GM12878 (cell line): ENCODE measurements around the gene TAX1BP1. TPM values are rescaled to one million over a fixed set of nuclear protein-coding genes. Genes with fewer than 3 reads are reported as not detected.

Source experiments
- ATAC-seq: fragments of 200-7000 bp; cut with Tn5 transposase; 3 replicates; pipeline ENCODE4 v1.9.1; 2020; ENCODE audit warnings: mild to moderate bottlenecking, moderate library complexity
- BruUV-seq: library from RNA; stranded (reverse); fragments of 400-500 nt; replicated peaks from 2 replicates; lab custom pipeline; 2021; lab: Mats Ljungman, UMichigan
- CTCF ChIA-PET: fragments of 300-600 bp; sonication (Branson Sonifier 250); formaldehyde crosslinking; extraction: SDS; loops from one replicate; lab custom pipeline; 2021; ENCODE audit warnings: inconsistent platforms; lab: Yijun Ruan, JAX
- POLR2A ChIA-PET: fragments of 350-600 bp; formaldehyde crosslinking; extraction: SDS; loops from one replicate; lab custom pipeline; 2021; ENCODE audit warnings: inconsistent platforms; lab: Charles Lee
- RAD21 ChIA-PET: fragments of 300-600 bp; sonication (Branson Sonifier 250); formaldehyde crosslinking; loops from one replicate; lab custom pipeline; 2023; ENCODE audit warnings: antibody characterized with exemption; ENCODE audit not compliant: unreplicated experiment; lab: Charles Lee
- SMC1A ChIA-PET: fragments of 300-600 bp; sonication (Branson Sonifier 250); formaldehyde crosslinking; loops from one replicate; lab custom pipeline; 2023; ENCODE audit not compliant: unreplicated experiment, uncharacterized antibody; lab: Charles Lee
- DNase-seq: peaks from one replicate; pipeline ENCODE4 v3.0.0-alpha.2; 2011; ENCODE audit warnings: low read depth, low spot score
- FAIRE-seq: peaks from 3 replicates; lab custom pipeline; 2011; peaks lifted over from hg19 to GRCh38; lab: Jason Lieb, UNC
- H2AFZ ChIP-seq: 2 replicates; pipeline ENCODE4 v1.6.0; 2011; ENCODE audit warnings: low read depth, low read length, control low read depth; ENCODE audit not compliant: control insufficient read depth
- H3K27ac ChIP-seq: 2 replicates; pipeline ENCODE4 v1.5.1; 2011; ENCODE audit warnings: control low read depth; ENCODE audit not compliant: control insufficient read depth, insufficient read depth
- H3K27me3 ChIP-seq, 2 experiments: replicated peaks in 1 of 2; 2 replicates each; pipeline versions ENCODE4 v1.6.0 to v1.6.1; 2011; ENCODE audit warnings: low read length in 1 of 2; ENCODE audit not compliant: control insufficient read depth in 2 of 2, insufficient read depth in 2 of 2
- H3K36me3 ChIP-seq, 2 experiments: 2 replicates each; pipeline ENCODE4 v1.5.1; 2011; ENCODE audit warnings: low read length in 1 of 2; ENCODE audit not compliant: control insufficient read depth in 2 of 2, insufficient read depth in 2 of 2
- H3K4me1 ChIP-seq: 2 replicates; pipeline ENCODE4 v1.6.1; 2011; ENCODE audit warnings: mild to moderate bottlenecking, low read length, moderate library complexity, mixed read lengths; ENCODE audit not compliant: control insufficient read depth, insufficient read depth
- H3K4me2 ChIP-seq: 2 replicates; pipeline ENCODE4 v1.6.0; 2011; ENCODE audit warnings: control low read depth; ENCODE audit not compliant: control insufficient read depth, insufficient read depth
- H3K4me3 ChIP-seq: fragments of 200-600 bp; sonication (generic); 2 replicates; pipeline ENCODE4 v1.5.1; 2016
- H3K79me2 ChIP-seq: 2 replicates; pipeline ENCODE4 v1.6.0; 2011; ENCODE audit warnings: low read length; ENCODE audit not compliant: control insufficient read depth, insufficient read depth
- H3K9ac ChIP-seq: 2 replicates; pipeline ENCODE4 v1.8.0; 2011; ENCODE audit warnings: low read length, control low read depth, mixed read lengths; ENCODE audit not compliant: control insufficient read depth, insufficient read depth
- H3K9me3 ChIP-seq: replicated peaks from 3 replicates; pipeline ENCODE4 v1.5.1; 2011; ENCODE audit warnings: mild to moderate bottlenecking, low read length; ENCODE audit not compliant: control insufficient read depth, insufficient read depth
- H4K20me1 ChIP-seq: 2 replicates; pipeline ENCODE4 v1.6.0; 2011; ENCODE audit not compliant: control insufficient read depth, insufficient read depth
- CHD1 ChIP-seq: IDR thresholded peaks from 2 replicates; pipeline ENCODE4 v1.6.1; 2012; ENCODE audit warnings: low read depth, low read length, improper control_type of control experiment
- CHD2 ChIP-seq: IDR thresholded peaks from 2 replicates; pipeline ENCODE4 v1.6.1; 2011; ENCODE audit warnings: low read depth, low read length, improper control_type of control experiment, borderline replicate concordance
- HDGF ChIP-seq: fragments of 450-650 bp; IDR thresholded peaks from 2 replicates; pipeline ENCODE4 v1.6.1; 2016; ENCODE audit warnings: antibody characterized with exemption
- JUNB ChIP-seq: IDR thresholded peaks from 2 replicates; pipeline ENCODE4 v1.6.1; 2016; ENCODE audit warnings: antibody characterized with exemption, mild to moderate bottlenecking
- NFIC ChIP-seq: IDR thresholded peaks from 2 replicates; pipeline ENCODE4 v1.6.1; 2012; ENCODE audit warnings: low read depth, mild to moderate bottlenecking, inconsistent platforms, low read length, moderate library complexity
- NR2C1 ChIP-seq: fragments of 450-650 bp; IDR thresholded peaks from 2 replicates; pipeline ENCODE4 v1.6.1; 2017; ENCODE audit warnings: antibody characterized with exemption, mild to moderate bottlenecking, moderate library complexity
- PAX8 ChIP-seq: fragments of 450-650 bp; IDR thresholded peaks from 2 replicates; pipeline ENCODE4 v1.6.1; 2017; ENCODE audit warnings: mild to moderate bottlenecking, moderate library complexity
- POLR2AphosphoS2 ChIP-seq: IDR thresholded peaks from 2 replicates; pipeline ENCODE4 v1.6.1; 2011; ENCODE audit warnings: low read depth, mild to moderate bottlenecking, low read length, improper control_type of control experiment, moderate library complexity
- TAF1 ChIP-seq: IDR thresholded peaks from 2 replicates; pipeline ENCODE4 v1.6.1; 2011; ENCODE audit warnings: mild to moderate bottlenecking, low read depth, low read length, borderline replicate concordance
- WGBS: methylation state at CpG from one replicate; pipeline ENCODE4 v1.1.6; 2016; ENCODE audit warnings: low lambda C conversion rate; ENCODE audit not compliant: insufficient replicate concordance, insufficient coverage; ENCODE audit errors: missing lambda C conversion rate; 5-methylcytosine and 5-hydroxymethylcytosine counted together
- in situ Hi-C: fragments of 300-500 bp; cut with MboI; formaldehyde crosslinking; loops from 9 replicates; pipeline ENCODE4 v1.14.3; 2018; ENCODE audit warnings: mixed read lengths
- intact Hi-C: fragments of 100-400 bp; cut with micrococcal nuclease; formaldehyde crosslinking; loops from one replicate; pipeline ENCODE4 v1.14.2; 2022; ENCODE audit not compliant: unreplicated experiment
- polyA plus RNA-seq, 11 experiments: library from polyadenylated mRNA; depleted of rRNA in 4 of 11; unstranded in 6 of 11; stranded (reverse) in 5 of 11; fragments of >200 nt; fragmentation: Nextera tagmentation in 4 of 11; fragmentation: Illumina TruSeq in 1 of 11; extraction: Ambion mirVana in 4 of 11; extraction: Trizol in 1 of 11; gene quantifications; 1 replicate in 1 of 11; 2 replicates in 10 of 11; pipeline versions ENCODE4 v1.2.1 to v1.2.3, GENCODE V29; 2011 to 2016; ENCODE audit warnings: inconsistent platforms in 2 of 11, missing spikeins in 2 of 11, low read depth in 1 of 11
- total RNA-seq, 4 experiments: library from RNA; depleted of rRNA in 3 of 4; stranded (reverse); fragments of >200 nt in 3 of 4; fragmentation: Illumina TruSeq in 1 of 4; extraction: Trizol in 1 of 4; gene quantifications; 2 replicates each; pipeline versions ENCODE4 v1.2.1 to v1.2.3, GENCODE V29; 2013 to 2021
- TF ChIP-seq, protein P1 (sequence below): fragments of 450-650 bp; formaldehyde crosslinking; IDR thresholded peaks from 2 replicates; pipeline ENCODE4 v1.4.0; 2020; ENCODE audit warnings: mild to moderate bottlenecking, moderate library complexity
- TF ChIP-seq, protein P2 (sequence below): IDR thresholded peaks from 2 replicates; pipeline ENCODE4 v1.6.1; 2012; ENCODE audit warnings: improper control_type of control experiment, low read depth, low read length; ENCODE audit not compliant: insufficient replicate concordance

The TAX1BP1 gene
- total and polyA plus RNA-seq, 10 of the 15 experiments (the other 5 are each of a cell fraction or from before 2014, with no cell fraction given): 30.8 to 105 (median 52.0) TPM

DNA sequence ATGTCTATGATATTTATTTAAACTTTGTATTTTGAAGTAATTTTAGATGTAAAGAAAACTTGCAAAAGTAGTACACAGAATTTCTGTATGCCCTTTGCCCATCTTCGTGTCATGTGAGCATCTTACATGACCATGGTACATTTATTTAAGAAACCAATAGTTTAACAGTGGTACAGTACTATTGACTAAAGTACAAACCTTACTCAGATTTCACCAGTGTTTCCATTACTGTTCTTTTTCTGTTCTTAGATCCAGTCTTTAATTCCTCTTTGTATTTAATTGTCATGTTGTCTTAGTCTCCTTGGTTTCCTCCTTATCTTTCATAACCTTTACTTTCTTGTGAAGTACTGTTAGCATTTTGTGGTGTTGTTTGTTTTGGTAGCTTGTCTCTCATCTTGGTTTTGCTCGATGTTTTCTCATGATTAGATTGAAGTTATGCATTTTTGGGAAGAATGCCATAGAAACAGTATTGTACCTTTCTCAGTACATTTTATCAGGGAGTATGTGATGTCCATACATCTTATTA, 24.1 kb downstream of the TAX1BP1 start:
- Histone ChIP-seq H3K9me3 (no peaks in the 10 kb centered on the region; the same call in 2 of the 3 replicates), H3K4me1 (no peaks in the 10 kb centered on the region), H2AFZ (no peak overlapping the region), H3K27me3 (no peaks in the 10 kb centered on the region), H3K79me2 (no peaks in the 10 kb centered on the region; the same call in 1 of the 2 replicates)
- intact Hi-C loops: no loop called here
- POLR2A ChIA-PET: interaction anchor here (0.7 to 0.9 kb wide), 2 partner anchors 24 to 26 kb away, joined by 3 to 4 read pairs; partner anchors contain the start of gene TAX1BP1
- FAIRE-seq (no peak), DNase-seq (no peak)
- WGBS: 59% methylated on average over 2 of the region's 2 CpGs
- RAD21 ChIA-PET: interaction anchor here (0.9 kb wide), 1 partner anchor 13 kb away, joined by 3 read pairs; no protein-coding TSS in a partner anchor
- no peak for TF ChIP-seq JUNB
- TF ChIP-seq POLR2AphosphoS2: no peak
- TF ChIP-seq TAF1: no peak
- TF ChIP-seq PAX8: no peak
- TF ChIP-seq, protein P1, sequence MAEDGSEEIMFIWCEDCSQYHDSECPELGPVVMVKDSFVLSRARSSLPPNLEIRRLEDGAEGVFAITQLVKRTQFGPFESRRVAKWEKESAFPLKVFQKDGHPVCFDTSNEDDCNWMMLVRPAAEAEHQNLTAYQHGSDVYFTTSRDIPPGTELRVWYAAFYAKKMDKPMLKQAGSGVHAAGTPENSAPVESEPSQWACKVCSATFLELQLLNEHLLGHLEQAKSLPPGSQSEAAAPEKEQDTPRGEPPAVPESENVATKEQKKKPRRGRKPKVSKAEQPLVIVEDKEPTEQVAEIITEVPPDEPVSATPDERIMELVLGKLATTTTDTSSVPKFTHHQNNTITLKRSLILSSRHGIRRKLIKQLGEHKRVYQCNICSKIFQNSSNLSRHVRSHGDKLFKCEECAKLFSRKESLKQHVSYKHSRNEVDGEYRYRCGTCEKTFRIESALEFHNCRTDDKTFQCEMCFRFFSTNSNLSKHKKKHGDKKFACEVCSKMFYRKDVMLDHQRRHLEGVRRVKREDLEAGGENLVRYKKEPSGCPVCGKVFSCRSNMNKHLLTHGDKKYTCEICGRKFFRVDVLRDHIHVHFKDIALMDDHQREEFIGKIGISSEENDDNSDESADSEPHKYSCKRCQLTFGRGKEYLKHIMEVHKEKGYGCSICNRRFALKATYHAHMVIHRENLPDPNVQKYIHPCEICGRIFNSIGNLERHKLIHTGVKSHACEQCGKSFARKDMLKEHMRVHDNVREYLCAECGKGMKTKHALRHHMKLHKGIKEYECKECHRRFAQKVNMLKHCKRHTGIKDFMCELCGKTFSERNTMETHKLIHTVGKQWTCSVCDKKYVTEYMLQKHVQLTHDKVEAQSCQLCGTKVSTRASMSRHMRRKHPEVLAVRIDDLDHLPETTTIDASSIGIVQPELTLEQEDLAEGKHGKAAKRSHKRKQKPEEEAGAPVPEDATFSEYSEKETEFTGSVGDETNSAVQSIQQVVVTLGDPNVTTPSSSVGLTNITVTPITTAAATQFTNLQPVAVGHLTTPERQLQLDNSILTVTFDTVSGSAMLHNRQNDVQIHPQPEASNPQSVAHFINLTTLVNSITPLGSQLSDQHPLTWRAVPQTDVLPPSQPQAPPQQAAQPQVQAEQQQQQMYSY (CRISPR knock-in tag): no peak
- TF ChIP-seq, protein P2, sequence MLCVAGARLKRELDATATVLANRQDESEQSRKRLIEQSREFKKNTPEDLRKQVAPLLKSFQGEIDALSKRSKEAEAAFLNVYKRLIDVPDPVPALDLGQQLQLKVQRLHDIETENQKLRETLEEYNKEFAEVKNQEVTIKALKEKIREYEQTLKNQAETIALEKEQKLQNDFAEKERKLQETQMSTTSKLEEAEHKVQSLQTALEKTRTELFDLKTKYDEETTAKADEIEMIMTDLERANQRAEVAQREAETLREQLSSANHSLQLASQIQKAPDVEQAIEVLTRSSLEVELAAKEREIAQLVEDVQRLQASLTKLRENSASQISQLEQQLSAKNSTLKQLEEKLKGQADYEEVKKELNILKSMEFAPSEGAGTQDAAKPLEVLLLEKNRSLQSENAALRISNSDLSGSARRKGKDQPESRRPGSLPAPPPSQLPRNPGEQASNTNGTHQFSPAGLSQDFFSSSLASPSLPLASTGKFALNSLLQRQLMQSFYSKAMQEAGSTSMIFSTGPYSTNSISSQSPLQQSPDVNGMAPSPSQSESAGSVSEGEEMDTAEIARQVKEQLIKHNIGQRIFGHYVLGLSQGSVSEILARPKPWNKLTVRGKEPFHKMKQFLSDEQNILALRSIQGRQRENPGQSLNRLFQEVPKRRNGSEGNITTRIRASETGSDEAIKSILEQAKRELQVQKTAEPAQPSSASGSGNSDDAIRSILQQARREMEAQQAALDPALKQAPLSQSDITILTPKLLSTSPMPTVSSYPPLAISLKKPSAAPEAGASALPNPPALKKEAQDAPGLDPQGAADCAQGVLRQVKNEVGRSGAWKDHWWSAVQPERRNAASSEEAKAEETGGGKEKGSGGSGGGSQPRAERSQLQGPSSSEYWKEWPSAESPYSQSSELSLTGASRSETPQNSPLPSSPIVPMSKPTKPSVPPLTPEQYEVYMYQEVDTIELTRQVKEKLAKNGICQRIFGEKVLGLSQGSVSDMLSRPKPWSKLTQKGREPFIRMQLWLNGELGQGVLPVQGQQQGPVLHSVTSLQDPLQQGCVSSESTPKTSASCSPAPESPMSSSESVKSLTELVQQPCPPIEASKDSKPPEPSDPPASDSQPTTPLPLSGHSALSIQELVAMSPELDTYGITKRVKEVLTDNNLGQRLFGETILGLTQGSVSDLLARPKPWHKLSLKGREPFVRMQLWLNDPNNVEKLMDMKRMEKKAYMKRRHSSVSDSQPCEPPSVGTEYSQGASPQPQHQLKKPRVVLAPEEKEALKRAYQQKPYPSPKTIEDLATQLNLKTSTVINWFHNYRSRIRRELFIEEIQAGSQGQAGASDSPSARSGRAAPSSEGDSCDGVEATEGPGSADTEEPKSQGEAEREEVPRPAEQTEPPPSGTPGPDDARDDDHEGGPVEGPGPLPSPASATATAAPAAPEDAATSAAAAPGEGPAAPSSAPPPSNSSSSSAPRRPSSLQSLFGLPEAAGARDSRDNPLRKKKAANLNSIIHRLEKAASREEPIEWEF: no peak
- no peak for TF ChIP-seq CHD1
- TF ChIP-seq CHD2: no peak
- TF ChIP-seq NFIC: no peak
- no peak for TF ChIP-seq HDGF
- TF ChIP-seq NR2C1: no peak
- TF ChIP-seq, all 136 proteins: peak for 0
- Histone ChIP-seq H3K4me2 (no peak overlapping the region), H3K9ac (no peak overlapping the region), H3K27ac (no peak overlapping the region), H3K36me3 (no peaks in the 10 kb centered on the region; a peak in 2 of 4 replicates), H3K4me3 (no peak overlapping the region), H4K20me1 (no peaks in the 10 kb centered on the region)
- ATAC-seq: no peak
- ChIA-PET CTCF (interaction anchor here (0.6 to 3.2 kb wide), 4 partner anchors 10 to 556 kb away, joined by 3 to 21 read pairs (median 6); partner anchors contain the start of gene HIBADH), SMC1A (interaction anchor here (1.1 to 2.2 kb wide), 4 partner anchors 10 to 19 kb away, joined by 3 to 8 read pairs (median 4); no protein-coding TSS in a partner anchor)
- BruUV-seq: no TSS peak
- in situ Hi-C loops: no loop called here
